Retinal pigment epithelial cell (primary cell): Measurements from ENCODE around the gene KCNT1.

Experiments used
- DNase-seq: peaks from one replicate; pipeline ENCODE4 v3.0.0-alpha.2; 2010; ENCODE audit warnings: low read depth
- H3K4me3 ChIP-seq: 2 replicates; pipeline ENCODE4 v1.5.1; 2011; ENCODE audit warnings: mild to moderate bottlenecking, low read length, control low read depth, moderate library complexity
- CTCF ChIP-seq: conservative IDR thresholded peaks from 2 replicates; pipeline ENCODE4 v1.5.1; 2011; ENCODE audit warnings: low read depth, low read length, control low read depth, inconsistent platforms

The KCNT1 gene

GRCh38 chr9:135778421-135778820 is 76.4 kb downstream of the KCNT1 start:
- DNase-seq = no peak
- no peak overlapping the region for H3K4me3 ChIP-seq
- no peak for TF ChIP-seq CTCF

- no peak overlapping the region for H3K4me3 ChIP-seq
- no peak for DNase-seq
- TF ChIP-seq CTCF = no peak
Measured at GRCh38 chr9:135779571-135779970, 77.6 kb downstream of the KCNT1 start.

GRCh38 chr9:135780086-135780485 is 78.1 kb downstream of the KCNT1 start:
- DNase-seq = no peak
- no peak overlapping the region for H3K4me3 ChIP-seq
- TF ChIP-seq CTCF = no peak

- no peak for TF ChIP-seq CTCF
- no peak for DNase-seq
- no peak overlapping the region for H3K4me3 ChIP-seq
Measured at GRCh38 chr9:135780626-135781025, 78.6 kb downstream of the KCNT1 start.

GRCh38 chr9:135782946-135783345 is 81.0 kb downstream of the KCNT1 start:
- DNase-seq = no peak
- no peak for TF ChIP-seq CTCF
- no peak overlapping the region for H3K4me3 ChIP-seq

- DNase-seq = no peak
- TF ChIP-seq CTCF = no peak
- H3K4me3 ChIP-seq = no peak overlapping the region
Measured at GRCh38 chr9:135783540-135784245, 81.7 kb downstream of the KCNT1 start.

GRCh38 chr9:135785013-135785575 is 83.1 kb downstream of the KCNT1 start:
- no peak for DNase-seq
- H3K4me3 ChIP-seq = no peak overlapping the region
- TF ChIP-seq CTCF = no peak
